Heart right ventricle (tissue), 16 donors: ENCODE data around the gene LRRC7. TPM values are rescaled to one million over a fixed set of nuclear protein-coding genes. Genes with fewer than 3 reads are reported as not detected.
A peak's percentile ranks its signal among the peaks of the same experiment; 100 is the strongest.

ENCODE experiments used
- ATAC-seq, 8 donors: fragments of 200-7000 bp; cut with Tn5 transposase; one replicate each; pipeline ENCODE4 v1.9.1; 2020; ENCODE audit warnings: mild to moderate bottlenecking in 8 of 8, moderate library complexity in 8 of 8, moderate number of reproducible peaks in 1 of 8
- DNase-seq, 2 donors: peaks; one replicate each; pipeline ENCODE4 v3.0.0-alpha.2; 2020
- H3K27ac ChIP-seq, 10 donors: fragments of 200-600 bp; sonication (generic) in 2 of 10; one replicate each; pipeline versions ENCODE4 v1.5.0 to v1.8.0; 2020 to 2022; ENCODE audit warnings: mild to moderate bottlenecking in 3 of 10
- H3K27me3 ChIP-seq, 7 donors: fragments of 200-600 bp; one replicate each; pipeline ENCODE4 v1.8.0; 2021 to 2022; ENCODE audit warnings: mild to moderate bottlenecking in 2 of 7
- H3K36me3 ChIP-seq, 9 donors: fragments of 200-600 bp; sonication (generic) in 1 of 9; one replicate each; pipeline versions ENCODE4 v1.5.0 to v1.8.0; 2020 to 2022; ENCODE audit warnings: mild to moderate bottlenecking in 2 of 9
- H3K4me1 ChIP-seq, 9 donors: fragments of 200-600 bp; sonication (generic) in 1 of 9; one replicate each; pipeline versions ENCODE4 v1.5.0 to v1.8.0; 2020 to 2022; ENCODE audit warnings: mild to moderate bottlenecking in 4 of 9
- H3K4me3 ChIP-seq, 10 donors: fragments of 200-600 bp; sonication (generic) in 2 of 10; one replicate each; pipeline versions ENCODE4 v1.5.0 to v1.8.0; 2020 to 2022; ENCODE audit warnings: mild to moderate bottlenecking in 7 of 10, moderate library complexity in 2 of 10
- H3K9me3 ChIP-seq, 11 donors: fragments of 200-600 bp in 10 of 11; sonication (generic) in 2 of 11; one replicate each; pipeline versions ENCODE4 v1.5.0 to v1.8.0; 2013 to 2022; ENCODE audit warnings: mild to moderate bottlenecking in 2 of 11, control low read depth in 1 of 11, moderate library complexity in 1 of 11
- WGBS, 2 donors: extraction: QIAGEN DNeasy Blood & Tissue Kit; methylation state at CpG; one replicate each; pipeline ENCODE4 v1.1.7; 2013; ENCODE audit warnings: inconsistent platforms in 1 of 2; 5-methylcytosine and 5-hydroxymethylcytosine counted together
- intact Hi-C, 10 donors: fragments of 100-400 bp; cut with DNase I; formaldehyde crosslinking; loops; one replicate each; pipeline versions ENCODE4 v1.11.1 to v1.14.2; 2022
- polyA plus RNA-seq, 2 donors: library from polyadenylated mRNA; stranded (reverse); fragments of 200-250 nt; gene quantifications; one replicate each; pipeline ENCODE4 v1.2.3, GENCODE V29; 2013
- total RNA-seq, 10 donors: library from RNA; stranded (reverse); fragmentation: NEBNext Ultra II Directional in 3 of 10; extraction: Animal tissue kit (Norgen Biotek cat#: 25700) in 3 of 10; gene quantifications; one replicate each; pipeline versions ENCODE4 v1.2.1 to v1.2.4, GENCODE V29; 2021 to 2023
- TF ChIP-seq, protein P1 (sequence below), 9 donors: fragments of 200-600 bp; sonication (generic) in 2 of 9; IDR thresholded peaks; one replicate each; pipeline versions ENCODE4 v1.5.0 to v1.8.0; 2021 to 2022; ENCODE audit warnings: antibody characterized with exemption in 9 of 9, mild to moderate bottlenecking in 5 of 9, moderate library complexity in 1 of 9
- donor health status: Arrhythmogenic right ventricular cardiomyopathy.
- donor health status: ischemic (EF 13 %, LVEDD 7.1; RV severe dilation, severe dysfunction).
- donor health status: healthy with polysubstance abuse.
- donor health status: DM: no; HTN: yes; CAD: no.
- donor health status: DM: no; HTN: no; CAD: no.
- donor health status: ischemic (EF 25% LVEDD 6.9; RV normal size, moderate dysfunction).
- donor health status: ischemic (EF 25% LVEDD 5.7; RV mildly dilated, moderate dysfunction).
- donor health status: healthy.
- donor health status: DM: yes; HTN: yes; CAD: no.
- donor health status: Ischemic cardiomyopathy.
- donor health status: ischemic (EF 35%, LVEDD 5.7; RV mildly dilated, moderate dysfunction).
- donor health status: nonischemic (EF 11% LVEDD 7.7; RV severe dilation, severe dysfunction).
- donor health status: DM: yes; HTN: yes; CAD: no.
- donor health status: PGD.
- donor health status: ischemic (EF 29% LVEDD 5.4; RV normal size, mild dysfunction).
- donor health status: nonischemic (EF 23%, LVEDD 6.1; RV moderate dilation, normal function).

LRRC7 gene
- total and polyA plus RNA-seq, 12 donors: 0.03 to 2.1 (median 0.59) TPM

DNA sequence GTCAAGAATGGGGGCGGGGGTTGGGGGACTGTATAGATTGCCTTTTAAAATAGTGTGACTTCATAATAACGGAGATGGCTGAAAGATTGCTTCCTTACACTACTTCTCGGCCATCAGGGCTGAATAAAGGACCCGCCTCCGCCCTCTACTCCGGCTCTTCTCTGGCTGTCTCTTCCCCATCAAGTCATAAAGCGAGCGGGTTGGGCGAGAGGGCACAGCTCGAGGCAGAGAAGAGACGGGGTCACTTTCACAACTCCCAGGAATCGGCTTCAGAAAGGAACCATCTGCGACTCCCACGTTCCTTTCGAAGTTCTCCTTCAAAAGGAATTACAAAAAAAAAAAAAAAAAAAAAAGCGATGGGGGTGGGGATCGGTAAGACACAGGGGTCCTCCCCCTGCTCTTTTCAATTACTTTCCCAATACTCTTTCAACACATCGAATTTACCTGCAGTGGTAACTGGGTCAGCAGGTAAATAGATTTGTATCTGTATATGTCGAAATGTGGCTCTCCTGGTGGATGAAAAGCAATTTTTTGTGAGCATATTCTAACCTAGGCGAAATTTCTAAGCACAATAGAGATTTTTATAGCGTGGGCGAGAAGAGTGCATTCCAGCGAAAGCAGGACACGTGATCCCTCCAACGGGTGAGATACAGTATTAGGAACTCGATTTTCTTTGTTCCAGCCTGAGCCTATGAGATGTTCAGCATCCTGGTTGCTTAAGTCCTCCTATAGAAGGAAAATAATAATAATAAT is 2.0 kb downstream of the LRRC7 start:
- TF ChIP-seq, protein P1, sequence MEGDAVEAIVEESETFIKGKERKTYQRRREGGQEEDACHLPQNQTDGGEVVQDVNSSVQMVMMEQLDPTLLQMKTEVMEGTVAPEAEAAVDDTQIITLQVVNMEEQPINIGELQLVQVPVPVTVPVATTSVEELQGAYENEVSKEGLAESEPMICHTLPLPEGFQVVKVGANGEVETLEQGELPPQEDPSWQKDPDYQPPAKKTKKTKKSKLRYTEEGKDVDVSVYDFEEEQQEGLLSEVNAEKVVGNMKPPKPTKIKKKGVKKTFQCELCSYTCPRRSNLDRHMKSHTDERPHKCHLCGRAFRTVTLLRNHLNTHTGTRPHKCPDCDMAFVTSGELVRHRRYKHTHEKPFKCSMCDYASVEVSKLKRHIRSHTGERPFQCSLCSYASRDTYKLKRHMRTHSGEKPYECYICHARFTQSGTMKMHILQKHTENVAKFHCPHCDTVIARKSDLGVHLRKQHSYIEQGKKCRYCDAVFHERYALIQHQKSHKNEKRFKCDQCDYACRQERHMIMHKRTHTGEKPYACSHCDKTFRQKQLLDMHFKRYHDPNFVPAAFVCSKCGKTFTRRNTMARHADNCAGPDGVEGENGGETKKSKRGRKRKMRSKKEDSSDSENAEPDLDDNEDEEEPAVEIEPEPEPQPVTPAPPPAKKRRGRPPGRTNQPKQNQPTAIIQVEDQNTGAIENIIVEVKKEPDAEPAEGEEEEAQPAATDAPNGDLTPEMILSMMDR (IDR thresholded peaks at IDR 0.05): no peak
- no peak for ATAC-seq
- intact Hi-C loops: loop anchor here in 1 of 10 donors (5.0 kb wide), 1 partner anchor 133 kb away; no protein-coding TSS in a partner anchor
- Histone ChIP-seq H3K36me3 (no peaks in the 10 kb centered on the region), H3K27ac (no peak overlapping the region), H3K9me3 (no peaks in the 10 kb centered on the region), H3K27me3 (peaks cover 6 to 66% (median 55%) of the 10 kb centered on the region in 7 donors), H3K4me1 (peaks cover 0 to 16% (median 11%) of the 10 kb centered on the region in 9 donors), H3K4me3 (peak overlapping the region in 4 of 10 donors; percentile 14 to 59 (median 55))
- DNase-seq: no peak
- 3% methylated on average over 26 of the region's 26 CpGs for WGBS, 2 donors

DNA sequence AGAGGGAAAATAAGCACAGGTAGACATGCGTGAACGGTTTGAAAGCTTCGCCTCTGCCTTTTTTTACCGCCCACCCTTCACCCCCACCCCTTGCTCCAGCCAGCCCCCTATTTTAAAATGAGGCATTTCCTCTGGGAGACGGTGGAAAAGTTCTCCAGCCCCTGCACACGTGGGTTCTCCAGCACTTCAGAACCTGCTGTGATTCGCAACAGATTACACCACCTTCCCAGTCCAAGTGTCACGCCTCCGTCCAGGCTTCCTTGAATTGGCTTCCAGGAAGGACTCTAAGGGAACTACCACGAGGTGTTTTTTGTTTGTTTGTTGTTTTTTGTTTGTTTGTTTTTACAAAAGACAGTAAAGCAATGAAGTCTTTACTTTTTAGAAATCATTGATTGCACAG is 2.6 kb downstream of the LRRC7 start:
- WGBS, 2 donors: 38 to 45% methylated on average over 10 of the region's 10 CpGs
- ATAC-seq: no peak
- TF ChIP-seq, protein P1 (IDR thresholded peaks at IDR 0.05): no peak
- Histone ChIP-seq H3K4me3 (no peak overlapping the region), H3K27ac (no peak overlapping the region), H3K36me3 (no peaks in the 10 kb centered on the region), H3K4me1 (peaks cover 0 to 16% (median 11%) of the 10 kb centered on the region in 9 donors), H3K27me3 (peaks cover 6 to 65% (median 54%) of the 10 kb centered on the region in 7 donors), H3K9me3 (no peaks in the 10 kb centered on the region)
- intact Hi-C loops: loop anchor here in 1 of 10 donors (5.0 kb wide), 1 partner anchor 132 kb away; no protein-coding TSS in a partner anchor
- DNase-seq: no peak

DNA sequence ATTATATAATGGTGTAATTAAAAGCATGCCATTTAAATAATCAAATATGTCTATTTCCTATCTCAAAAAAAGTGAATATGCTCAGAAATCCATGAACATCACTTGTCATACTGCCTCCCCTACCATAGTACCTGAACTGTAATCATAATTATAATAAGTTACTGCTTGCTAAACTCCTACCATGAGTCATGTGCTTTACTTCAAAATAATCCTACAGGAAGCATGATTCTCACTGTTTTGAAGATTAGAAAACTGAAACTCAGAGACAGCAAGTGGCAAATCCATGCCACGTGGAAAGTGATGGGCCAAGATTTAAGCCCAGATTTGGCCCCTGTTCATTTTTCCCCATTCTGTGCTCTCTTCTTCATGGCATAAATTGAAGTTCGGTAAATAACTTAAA is 5.2 kb downstream of the LRRC7 start:
- no peak overlapping the region for H3K27ac ChIP-seq
- no peak overlapping the region for H3K4me3 ChIP-seq
- peaks cover 0 to 12% (median 5%) of the 10 kb centered on the region in 9 donors for H3K4me1 ChIP-seq
- intact Hi-C loops: loop anchor here in 1 of 10 donors (5.0 kb wide), 1 partner anchor 129 kb away; no protein-coding TSS in a partner anchor
- DNase-seq (no peak), ATAC-seq (no peak)
- H3K27me3 ChIP-seq: peaks cover 5 to 43% (median 30%) of the 10 kb centered on the region in 7 donors
- TF ChIP-seq, protein P1 (IDR thresholded peaks at IDR 0.05): no peak
- 77% methylated on average over 2 of the region's 2 CpGs for WGBS, 2 donors
- peaks cover 0 to 6% (median 0%) of the 10 kb centered on the region in 11 donors for H3K9me3 ChIP-seq
- no peaks in the 10 kb centered on the region for H3K36me3 ChIP-seq

DNA sequence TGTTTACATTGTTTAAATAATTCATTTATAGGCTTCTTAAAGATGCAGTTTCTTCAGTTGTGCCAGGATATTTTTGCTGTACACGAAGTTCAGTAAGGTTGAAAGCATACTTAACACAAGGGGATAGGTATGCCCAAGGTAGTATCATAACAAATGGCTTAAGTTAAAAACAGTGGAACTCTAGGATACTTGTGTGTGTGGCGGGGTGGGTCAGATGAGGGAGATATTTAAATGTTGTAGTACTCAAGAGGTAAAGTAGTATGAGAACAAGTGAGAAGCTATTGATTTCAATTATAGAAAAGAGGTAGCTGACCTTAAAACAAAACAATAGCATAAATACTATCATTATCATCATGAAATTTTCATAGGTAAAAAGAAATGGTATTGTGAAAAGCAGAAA is 6.2 kb downstream of the LRRC7 start:
- H3K4me3 ChIP-seq: no peak overlapping the region
- no peak for DNase-seq
- TF ChIP-seq, protein P1 (IDR thresholded peaks at IDR 0.05): no peak
- H3K27me3 ChIP-seq: peaks cover 0 to 33% (median 20%) of the 10 kb centered on the region in 7 donors
- H3K27ac ChIP-seq: no peak overlapping the region
- H3K4me1 ChIP-seq: peaks cover 0 to 4% (median 0%) of the 10 kb centered on the region in 9 donors
- H3K36me3 ChIP-seq: no peaks in the 10 kb centered on the region
- intact Hi-C loops: loop anchor here in 1 of 10 donors (5.0 kb wide), 1 partner anchor 128 kb away; no protein-coding TSS in a partner anchor
- H3K9me3 ChIP-seq: peaks cover 0 to 6% (median 0%) of the 10 kb centered on the region in 11 donors
- WGBS, 2 donors: 44 to 45% methylated on average over 2 of the region's 2 CpGs
- no peak for ATAC-seq
